H1 (cell line): ENCODE results near the gene TNFRSF13B. TPM values are rescaled to one million over a fixed set of nuclear protein-coding genes. Genes with fewer than 3 reads are reported as not detected.

Experiments used
- CBX8 ChIP-seq: fragments of 300-800, 300-1000 bp; sonication (generic); IDR thresholded peaks from 2 replicates; pipeline ENCODE4 v1.7.1; 2016; ENCODE audit warnings: low read depth, low read length, borderline replicate concordance
- CTBP2 ChIP-seq: IDR thresholded peaks from 2 replicates; pipeline ENCODE4 v1.7.0; 2011; ENCODE audit warnings: borderline replicate concordance, mild to moderate bottlenecking, moderate library complexity, mixed read lengths, low read length; ENCODE audit not compliant: insufficient read depth, insufficient read length
- EZH2 ChIP-seq: fragments of 200-600 bp; sonication (generic); IDR thresholded peaks from 2 replicates; pipeline ENCODE4 v1.7.1; 2012; ENCODE audit warnings: low read depth, mild to moderate bottlenecking, moderate library complexity, low read length, inconsistent platforms; ENCODE audit not compliant: severe bottlenecking
- FOSL1 ChIP-seq: IDR thresholded peaks from 2 replicates; pipeline ENCODE4 v1.6.1; 2011; ENCODE audit warnings: mild to moderate bottlenecking, low read depth, low read length, moderate library complexity; ENCODE audit not compliant: insufficient read depth
- RAD21 ChIP-seq, 2 experiments: IDR thresholded peaks in 1 of 2; conservative IDR thresholded peaks in 1 of 2; 2 replicates each; pipeline ENCODE4 v1.6.1; 2011; ENCODE audit warnings: low read depth in 2 of 2, low read length in 2 of 2, improper control_type of control experiment in 1 of 2, inconsistent platforms in 1 of 2, mild to moderate bottlenecking in 1 of 2, moderate library complexity in 1 of 2
- RBBP5 ChIP-seq: IDR thresholded peaks from 2 replicates; pipeline ENCODE4 v1.7.1; 2012; ENCODE audit warnings: low read depth, mild to moderate bottlenecking, inconsistent platforms, low read length, moderate library complexity, borderline replicate concordance
- SIN3A ChIP-seq, 2 experiments: IDR thresholded peaks in 1 of 2; conservative IDR thresholded peaks in 1 of 2; 2 replicates each; pipeline ENCODE4 v1.6.1; 2011 to 2012; ENCODE audit warnings: low read length in 2 of 2, improper control_type of control experiment in 1 of 2, low read depth in 1 of 2, mild to moderate bottlenecking in 1 of 2
- TAF7 ChIP-seq: optimal IDR thresholded peaks from 2 replicates; pipeline ENCODE3; 2011; ENCODE audit warnings: low read depth, mild to moderate bottlenecking, inconsistent platforms, low read length, moderate library complexity, borderline replicate concordance
- polyA plus RNA-seq, 7 experiments: library from polyadenylated mRNA; depleted of rRNA in 3 of 7; stranded (reverse) in 5 of 7; unstranded in 2 of 7; fragments of >200 nt in 5 of 7; fragments of 200-250 nt in 2 of 7; gene quantifications; 1 replicate in 5 of 7; 2 replicates in 1 of 7; 4 replicates in 1 of 7; pipeline versions ENCODE4 v1.2.1 to v1.2.3, GENCODE V29; 2011 to 2013; ENCODE audit warnings: missing spikeins in 2 of 7, mixed read lengths in 2 of 7
- total RNA-seq: library from RNA; stranded (reverse); fragmentation: NEBNext Ultra II Directional; extraction: Animal tissue kit (Norgen Biotek cat#: 25700); gene quantifications from 2 replicates; pipeline ENCODE4 v1.2.1, GENCODE V29; 2021

TNFRSF13B gene
- total and polyA plus RNA-seq, 2 of the 8 experiments (the other 6 are each of a cell fraction or from before 2014, with no cell fraction given) = not detected

- no peak for TF ChIP-seq RAD21 (IDR thresholded peaks at IDR 0.05 in 1 of 2, conservative IDR thresholded peaks at IDR 0.05 in 1 of 2; ENCODE audit: low read depth in 2 of 2, low read length in 2 of 2)
- TF ChIP-seq TAF7 = no peak
- no peak for TF ChIP-seq SIN3A (conservative IDR thresholded peaks at IDR 0.05 in 1 of 2, IDR thresholded peaks at IDR 0.05 in 1 of 2; ENCODE audit: low read depth in 1 of 2, low read length in 2 of 2)
- no peak for TF ChIP-seq CTBP2
- TF ChIP-seq FOSL1 = no peak
- no peak for TF ChIP-seq CBX8
- no peak for TF ChIP-seq EZH2
- no peak for TF ChIP-seq RBBP5
Observed at GRCh38 chr17:16929757-16930520, 42.0 kb downstream of the TNFRSF13B start (continued).
